HUES6 (cell line): ENCODE data around the gene GIPR.

Source experiments
- H3K27ac ChIP-seq: 2 replicates; pipeline ENCODE4 v1.7.0; 2013; ENCODE audit warnings: low read depth, mild to moderate bottlenecking, low read length, inconsistent platforms
- H3K27me3 ChIP-seq: 2 replicates; pipeline ENCODE4 v1.6.1; 2013; ENCODE audit warnings: low read length; ENCODE audit not compliant: control insufficient read depth, insufficient read depth
- H3K36me3 ChIP-seq: 2 replicates; pipeline ENCODE4 v1.6.1; 2013; ENCODE audit warnings: low read length; ENCODE audit not compliant: control insufficient read depth, insufficient read depth
- H3K4me1 ChIP-seq: 2 replicates; pipeline ENCODE4 v1.6.1; 2013; ENCODE audit warnings: low read length; ENCODE audit not compliant: control insufficient read depth, insufficient read depth
- H3K4me3 ChIP-seq: 2 replicates; pipeline ENCODE4 v1.5.1; 2013; ENCODE audit warnings: low read depth, low read length
- H3K9ac ChIP-seq: one replicate; pipeline ENCODE4 v1.6.1; 2013; ENCODE audit warnings: mild to moderate bottlenecking, low read length
- H3K9me3 ChIP-seq: 2 replicates; pipeline ENCODE4 v1.6.1; 2013; ENCODE audit warnings: low read depth, low read length; ENCODE audit not compliant: control insufficient read depth, insufficient read depth

The GIPR gene

DNA sequence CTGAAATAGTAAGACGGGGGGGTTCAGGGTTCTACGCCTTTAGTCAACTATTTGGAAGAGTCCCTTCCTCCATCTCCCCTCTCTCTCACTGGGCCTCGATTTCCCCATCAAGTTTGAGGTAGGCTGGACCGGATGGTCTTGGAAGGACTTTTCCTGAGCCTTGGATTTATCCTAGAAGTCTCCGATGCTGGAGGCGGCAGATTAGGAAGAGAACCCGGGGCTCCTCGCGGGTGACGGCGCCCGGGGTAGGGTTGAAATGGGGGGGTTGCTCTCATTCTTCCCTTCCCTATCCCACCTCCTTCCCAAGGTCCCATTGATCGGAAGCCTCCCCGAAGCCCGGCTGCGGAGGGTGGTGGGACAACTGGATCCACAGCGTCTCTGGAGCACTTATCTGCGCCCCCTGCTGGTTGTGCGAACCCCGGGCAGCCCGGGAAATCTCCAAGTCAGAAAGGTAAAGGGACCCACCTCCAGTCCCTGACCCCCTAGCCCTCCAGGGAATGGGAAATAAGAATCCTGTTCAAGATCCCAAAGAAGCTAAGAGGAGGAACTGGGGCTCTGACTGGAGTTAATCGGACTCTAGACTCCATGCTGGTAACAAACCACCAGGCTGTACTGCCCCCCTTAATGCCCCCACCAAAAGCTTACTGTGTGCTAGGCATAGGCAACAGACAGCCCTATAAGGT is 25.2 kb downstream of the GIPR start:
- H3K4me1 ChIP-seq = peaks cover 2% of the 10 kb centered on the region; the same call in 1 of the 2 replicates
- H3K4me3 ChIP-seq = peak overlapping the region; percentile 94
- H3K9ac ChIP-seq = peak overlapping the region; percentile 78
- no peaks in the 10 kb centered on the region for H3K9me3 ChIP-seq
- peak overlapping the region; percentile 24; the same call in 1 of the 2 replicates for H3K27ac ChIP-seq
- H3K27me3 ChIP-seq = no peaks in the 10 kb centered on the region
- peaks cover 40% of the 10 kb centered on the region for H3K36me3 ChIP-seq

GRCh38 chr19:45701676-45702075 is 33.7 kb downstream of the GIPR start:
- Histone ChIP-seq H3K9me3 (no peaks in the 10 kb centered on the region), H3K4me1 (no peaks in the 10 kb centered on the region), H3K27ac (no peak overlapping the region), H3K9ac (no peak overlapping the region), H3K27me3 (no peaks in the 10 kb centered on the region), H3K4me3 (no peak overlapping the region), H3K36me3 (peaks cover 45% of the 10 kb centered on the region)

- no peaks in the 10 kb centered on the region for H3K4me1 ChIP-seq
Observed at GRCh38 chr19:45705115-45705514, 37.1 kb downstream of the GIPR start.

DNA sequence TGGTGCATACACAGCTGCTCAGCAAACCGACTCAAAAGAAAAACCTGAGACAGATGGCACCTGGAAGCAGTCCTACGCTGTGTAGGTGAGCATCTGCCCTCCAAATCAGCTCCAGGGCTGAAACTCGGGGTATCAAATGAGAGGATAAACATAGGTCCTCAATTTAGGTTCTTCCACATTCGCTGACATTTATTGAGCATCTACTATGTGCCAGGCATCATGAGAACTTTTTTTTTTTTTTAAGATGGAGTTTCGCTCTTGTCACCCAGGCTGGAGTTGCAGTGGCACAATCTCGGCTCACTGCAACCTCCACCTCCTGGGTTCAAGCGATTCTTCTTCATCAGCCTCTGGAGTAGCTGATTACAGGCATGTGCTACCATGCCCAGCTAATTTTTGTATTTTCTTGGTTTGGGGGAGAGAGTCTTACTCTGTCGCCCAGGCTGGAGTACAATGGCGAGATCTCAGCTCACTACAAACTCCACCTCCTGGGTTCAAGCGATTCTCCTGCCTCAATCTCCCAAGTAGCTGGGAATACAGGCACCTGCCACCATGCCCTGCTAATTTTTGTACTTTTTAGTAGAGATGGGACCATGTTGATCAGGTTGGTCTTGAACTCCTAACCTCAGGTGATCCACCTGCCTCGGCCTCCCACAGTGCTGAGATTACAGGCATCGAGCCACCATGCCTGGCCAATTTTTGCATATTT is 37.8 kb downstream of the GIPR start:
- peaks cover 28% of the 10 kb centered on the region for H3K36me3 ChIP-seq
- no peaks in the 10 kb centered on the region for H3K9me3 ChIP-seq
- no peaks in the 10 kb centered on the region for H3K4me1 ChIP-seq
- no peaks in the 10 kb centered on the region for H3K27me3 ChIP-seq
- H3K9ac ChIP-seq = no peak overlapping the region
- no peak overlapping the region for H3K27ac ChIP-seq
- H3K4me3 ChIP-seq = no peak overlapping the region

More at GRCh38 chr19:45705115-45705514, 37.1 kb downstream of the GIPR start:
- no peaks in the 10 kb centered on the region for H3K9me3 ChIP-seq
- H3K36me3 ChIP-seq = peaks cover 29% of the 10 kb centered on the region
- no peak overlapping the region for H3K9ac ChIP-seq
- H3K4me3 ChIP-seq = no peak overlapping the region
- no peaks in the 10 kb centered on the region for H3K27me3 ChIP-seq
- H3K27ac ChIP-seq = no peak overlapping the region

- Histone ChIP-seq H3K4me1 (peaks cover 4% of the 10 kb centered on the region; the same call in 1 of the 2 replicates), H3K4me3 (no peak overlapping the region), H3K27me3 (no peaks in the 10 kb centered on the region), H3K27ac (no peak overlapping the region), H3K36me3 (peaks cover 19% of the 10 kb centered on the region), H3K9ac (no peak overlapping the region), H3K9me3 (no peaks in the 10 kb centered on the region)
Observed at GRCh38 chr19:45710356-45711130, 42.5 kb downstream of the GIPR start.

DNA sequence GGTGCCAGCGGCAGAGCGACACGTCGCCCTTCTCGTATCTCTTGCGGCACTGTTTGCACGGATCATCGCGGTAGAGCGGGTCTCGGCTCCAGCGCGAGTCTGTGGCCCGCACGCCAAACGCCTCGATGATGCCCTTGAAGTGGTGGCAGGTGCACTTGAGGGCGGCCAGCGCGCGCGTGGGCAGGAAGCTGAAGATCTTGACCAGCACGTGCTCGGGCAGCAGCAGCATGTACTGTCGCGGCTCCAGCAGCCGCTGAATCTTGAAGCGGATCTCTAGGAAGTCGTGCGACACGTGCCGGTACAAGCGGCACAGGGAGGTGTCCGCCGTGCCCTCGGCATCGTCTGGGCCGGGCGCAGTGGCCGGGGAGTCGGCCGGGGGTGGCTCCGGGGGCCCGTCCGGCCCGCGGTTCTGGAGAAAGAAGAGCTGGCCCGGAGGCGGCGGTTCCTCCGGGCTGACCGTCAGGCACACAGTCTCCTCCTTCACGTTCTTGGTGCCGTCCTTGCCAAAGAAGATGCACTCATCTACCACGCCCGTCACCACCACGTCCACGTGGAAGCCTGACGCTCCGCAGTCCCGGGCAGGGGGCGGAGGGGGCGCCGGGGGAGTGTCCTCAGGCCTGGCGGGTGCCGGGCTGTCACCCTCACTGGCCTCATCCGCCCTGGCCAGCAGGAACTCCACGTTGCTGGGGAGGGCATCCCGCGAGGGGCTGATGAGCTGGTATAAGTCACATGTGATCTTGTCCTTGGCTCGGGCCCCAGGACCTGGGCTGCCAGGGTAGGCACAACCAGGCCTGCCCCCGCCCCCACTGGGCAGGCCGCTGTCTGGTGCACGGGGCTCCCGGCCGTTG is 44.1 kb downstream of the GIPR start:
- Histone ChIP-seq H3K27me3 (no peaks in the 10 kb centered on the region), H3K27ac (no peak overlapping the region), H3K4me3 (no peak overlapping the region), H3K9me3 (no peaks in the 10 kb centered on the region), H3K4me1 (peaks cover 10% of the 10 kb centered on the region), H3K9ac (no peak overlapping the region), H3K36me3 (peaks cover 19% of the 10 kb centered on the region)

- H3K36me3 ChIP-seq = peaks cover 19% of the 10 kb centered on the region
- peaks cover 10% of the 10 kb centered on the region for H3K4me1 ChIP-seq
- no peaks in the 10 kb centered on the region for H3K9me3 ChIP-seq
- no peaks in the 10 kb centered on the region for H3K27me3 ChIP-seq
- H3K4me3 ChIP-seq = no peak overlapping the region
- H3K27ac ChIP-seq = no peak overlapping the region
- no peak overlapping the region for H3K9ac ChIP-seq
Observed at GRCh38 chr19:45712699-45713067, 44.7 kb downstream of the GIPR start.

GRCh38 chr19:45713141-45713540 is 45.1 kb downstream of the GIPR start:
- peaks cover 12% of the 10 kb centered on the region for H3K4me1 ChIP-seq
- no peaks in the 10 kb centered on the region for H3K9me3 ChIP-seq
- no peak overlapping the region for H3K9ac ChIP-seq
- peaks cover 19% of the 10 kb centered on the region for H3K36me3 ChIP-seq
- H3K4me3 ChIP-seq = no peak overlapping the region
- no peak overlapping the region for H3K27ac ChIP-seq
- no peaks in the 10 kb centered on the region for H3K27me3 ChIP-seq

GRCh38 chr19:45715139-45715538 is 47.1 kb downstream of the GIPR start:
- no peak overlapping the region for H3K27ac ChIP-seq
- H3K36me3 ChIP-seq = peaks cover 21% of the 10 kb centered on the region
- H3K27me3 ChIP-seq = no peaks in the 10 kb centered on the region
- no peak overlapping the region for H3K4me3 ChIP-seq
- no peak overlapping the region for H3K9ac ChIP-seq
- H3K4me1 ChIP-seq = peaks cover 18% of the 10 kb centered on the region
- H3K9me3 ChIP-seq = no peaks in the 10 kb centered on the region

DNA sequence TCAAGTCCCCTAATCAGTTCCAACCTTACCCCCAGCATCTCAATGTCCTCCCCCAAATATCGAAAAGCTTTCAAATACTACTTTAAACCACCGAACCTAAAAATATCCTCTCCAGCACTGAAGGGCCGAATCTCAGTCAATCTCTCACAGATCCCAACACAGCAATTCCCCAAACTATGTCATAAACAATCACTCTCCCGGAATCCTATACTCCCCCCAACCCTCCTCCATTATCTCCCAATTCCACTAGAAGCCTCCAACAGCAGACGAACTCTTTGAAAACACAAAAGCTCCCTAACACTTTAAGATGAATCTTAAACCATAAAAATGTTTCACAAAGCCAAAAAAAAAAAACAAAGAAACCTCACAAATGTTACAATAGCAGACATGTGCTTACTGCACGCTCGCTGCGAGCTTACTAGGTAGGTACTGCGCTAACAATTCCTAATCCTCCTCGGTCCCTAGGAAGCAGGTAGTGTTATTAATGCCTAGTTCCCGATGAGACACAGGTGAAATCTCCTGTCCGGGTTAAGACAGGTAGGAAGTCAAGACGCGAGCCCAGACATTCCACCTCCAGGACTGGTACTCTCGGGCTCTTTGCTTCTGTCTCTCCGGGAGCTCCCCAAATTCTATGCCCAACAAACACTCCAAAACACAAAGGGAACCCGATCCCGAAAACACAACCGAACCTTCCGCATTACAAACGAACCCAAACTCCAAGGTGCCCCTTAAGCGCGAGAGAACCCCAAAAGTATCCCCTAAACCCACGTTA is 48.5 kb downstream of the GIPR start:
- Histone ChIP-seq H3K27me3 (no peaks in the 10 kb centered on the region), H3K27ac (peak overlapping the region; percentile 87), H3K4me3 (peak overlapping the region; percentile 71), H3K9me3 (no peaks in the 10 kb centered on the region), H3K36me3 (peaks cover 26% of the 10 kb centered on the region), H3K9ac (peak overlapping the region; percentile 93), H3K4me1 (peaks cover 18% of the 10 kb centered on the region)
